WTC11 (cell line): ENCODE results near the gene CEP85. TPM values are rescaled to one million over a fixed set of nuclear protein-coding genes. Genes with fewer than 3 reads are reported as not detected.

Experiments
- ATF1 ChIP-seq: sonication (generic); formaldehyde crosslinking; IDR thresholded peaks from 2 replicates; pipeline ENCODE4 v1.8.1; 2023; ENCODE audit warnings: mild to moderate bottlenecking, moderate library complexity, missing genetic modification reagents
- ATF2 ChIP-seq: sonication (generic); formaldehyde crosslinking; IDR thresholded peaks from 2 replicates; pipeline ENCODE4 v1.8.1; 2022; ENCODE audit warnings: low read depth, missing genetic modification reagents, borderline replicate concordance
- CREB1 ChIP-seq: sonication (generic); formaldehyde crosslinking; IDR thresholded peaks from 2 replicates; pipeline ENCODE4 v1.8.0; 2023; ENCODE audit warnings: mild to moderate bottlenecking, missing genetic modification reagents
- E2F1 ChIP-seq: sonication (generic); formaldehyde crosslinking; IDR thresholded peaks from 2 replicates; pipeline ENCODE4 v1.8.0; 2022; ENCODE audit warnings: mild to moderate bottlenecking, missing genetic modification reagents
- E2F5 ChIP-seq: sonication (generic); formaldehyde crosslinking; IDR thresholded peaks from 2 replicates; pipeline ENCODE4 v1.8.1; 2022; ENCODE audit warnings: mild to moderate bottlenecking, moderate library complexity, missing genetic modification reagents
- FOXJ3 ChIP-seq: sonication (generic); formaldehyde crosslinking; IDR thresholded peaks from 2 replicates; pipeline ENCODE4 v1.9.0; 2021; ENCODE audit warnings: missing genetic modification reagents, mild to moderate bottlenecking, borderline replicate concordance
- GTF2I ChIP-seq: fragments of 250-450 bp; sonication (Bioruptor Pico); conservative IDR thresholded peaks from 2 replicates; pipeline ENCODE4 v1.4.0; 2021; ENCODE audit warnings: mild to moderate bottlenecking
- IRF2 ChIP-seq: sonication (generic); formaldehyde crosslinking; IDR thresholded peaks from 2 replicates; pipeline ENCODE4 v1.8.0; 2022; ENCODE audit warnings: low read depth, missing genetic modification reagents, borderline replicate concordance
- MLX ChIP-seq: sonication (generic); formaldehyde crosslinking; IDR thresholded peaks from 2 replicates; pipeline ENCODE4 v1.8.1; 2023; ENCODE audit warnings: mild to moderate bottlenecking, missing genetic modification reagents, moderate library complexity
- MYBL2 ChIP-seq: sonication (generic); formaldehyde crosslinking; IDR thresholded peaks from 2 replicates; pipeline ENCODE4 v1.8.1; 2023; ENCODE audit warnings: mild to moderate bottlenecking, moderate library complexity, missing genetic modification reagents
- NFYB ChIP-seq: sonication (generic); formaldehyde crosslinking; conservative IDR thresholded peaks from 2 replicates; pipeline ENCODE4 v1.8.0; 2022; ENCODE audit warnings: low read depth, missing genetic modification reagents
- NR2C2 ChIP-seq: sonication (generic); formaldehyde crosslinking; IDR thresholded peaks from 2 replicates; pipeline ENCODE4 v1.8.0; 2022; ENCODE audit warnings: mild to moderate bottlenecking, missing genetic modification reagents
- RELA ChIP-seq: sonication (generic); formaldehyde crosslinking; IDR thresholded peaks from 2 replicates; pipeline ENCODE4 v1.8.1; 2022; ENCODE audit warnings: missing genetic modification reagents, mild to moderate bottlenecking, borderline replicate concordance
- SMAD3 ChIP-seq: sonication (generic); formaldehyde crosslinking; IDR thresholded peaks from 2 replicates; pipeline ENCODE4 v1.8.0; 2022; ENCODE audit warnings: missing genetic modification reagents, mild to moderate bottlenecking, borderline replicate concordance
- STAT6 ChIP-seq: sonication (generic); formaldehyde crosslinking; conservative IDR thresholded peaks from 2 replicates; pipeline ENCODE4 v1.8.1; 2023; ENCODE audit warnings: mild to moderate bottlenecking, low read depth, missing genetic modification reagents, moderate library complexity
- TEAD4 ChIP-seq: sonication (generic); formaldehyde crosslinking; IDR thresholded peaks from 2 replicates; pipeline ENCODE4 v1.8.0; 2022; ENCODE audit warnings: mild to moderate bottlenecking, missing genetic modification reagents
- ZBTB21 ChIP-seq: sonication (generic); formaldehyde crosslinking; IDR thresholded peaks from 2 replicates; pipeline ENCODE4 v1.8.1; 2023; ENCODE audit warnings: mild to moderate bottlenecking, missing genetic modification reagents, borderline replicate concordance
- ZBTB43 ChIP-seq: sonication (generic); formaldehyde crosslinking; IDR thresholded peaks from 2 replicates; pipeline ENCODE4 v1.8.1; 2023; ENCODE audit warnings: mild to moderate bottlenecking, missing genetic modification reagents
- ZNF423 ChIP-seq: fragments of 250-450 bp; sonication (Bioruptor Pico); IDR thresholded peaks from 2 replicates; pipeline ENCODE4 v2.1.2; 2022; ENCODE audit warnings: mild to moderate bottlenecking, moderate library complexity
- total RNA-seq: library from RNA; stranded (reverse); gene quantifications from 3 replicates; pipeline ENCODE4 v1.2.3, GENCODE V29; 2021
- TF ChIP-seq, protein P1 (sequence below): sonication (generic); formaldehyde crosslinking; IDR thresholded peaks from 2 replicates; pipeline ENCODE4 v1.8.1; 2023; ENCODE audit warnings: mild to moderate bottlenecking, missing genetic modification reagents
- TF ChIP-seq, protein P2 (sequence below): sonication (generic); formaldehyde crosslinking; IDR thresholded peaks from 2 replicates; pipeline ENCODE4 v1.8.1; 2022; ENCODE audit warnings: low read depth, mild to moderate bottlenecking, moderate library complexity, missing genetic modification reagents, borderline replicate concordance
- TF ChIP-seq, protein P3 (sequence below): sonication (generic); formaldehyde crosslinking; IDR thresholded peaks from 2 replicates; pipeline ENCODE4 v1.8.0; 2023; ENCODE audit warnings: missing genetic modification reagents

CEP85 gene
- total RNA-seq, 1 experiment from 2014 or later = 40.8 TPM

DNA sequence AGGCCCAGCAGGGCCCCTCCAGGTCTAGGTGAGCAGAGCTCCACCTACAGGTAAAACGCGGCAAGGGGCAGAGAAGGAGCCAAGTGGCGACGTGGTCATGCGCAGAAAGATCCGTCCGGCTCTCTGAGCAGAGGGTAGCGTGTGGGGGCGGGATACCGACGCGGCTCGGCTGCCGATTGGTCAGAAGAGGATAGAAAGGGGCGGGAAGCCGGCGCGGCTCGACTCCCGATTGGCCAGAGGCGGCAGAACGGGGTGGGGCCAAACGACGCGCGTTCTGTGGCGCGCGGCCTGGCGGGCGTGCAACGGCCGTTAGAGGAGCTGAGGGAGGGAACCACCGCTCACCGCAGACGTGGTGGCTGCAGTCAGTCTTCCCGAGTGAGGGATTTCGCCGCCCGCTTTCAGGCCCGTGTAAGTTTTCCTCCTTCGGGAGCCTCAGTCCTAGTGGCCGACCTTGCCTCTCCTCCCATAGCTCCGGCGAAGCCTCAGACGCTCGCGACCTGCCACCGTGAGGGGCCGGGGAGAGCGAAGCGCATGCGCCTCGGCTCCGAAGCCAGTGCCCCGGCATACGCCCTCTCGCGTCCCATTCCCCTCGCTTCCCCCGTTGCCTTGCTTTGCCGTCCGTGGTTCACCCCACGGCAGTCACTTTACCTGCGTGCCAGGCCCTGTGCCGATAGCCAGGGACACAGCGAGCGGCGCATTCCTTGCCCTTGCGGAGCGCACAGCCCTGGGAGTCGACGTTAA, at the start of gene CEP85 (continued):
- TF ChIP-seq STAT6 (CRISPR knock-in tag) (no peak), ZBTB43 (CRISPR knock-in tag) (no peak), ATF2 (no peak), E2F5 (CRISPR knock-in tag) (peak; percentile 77; the same call in 1 of the 2 replicates), RELA (no peak), FOXJ3 (no peak), TEAD4 (no peak), IRF2 (CRISPR knock-in tag) (no peak), NR2C2 (no peak), NFYB (CRISPR knock-in tag) (peak; percentile 82), SMAD3 (CRISPR knock-in tag) (peak; percentile 16; the same call in 1 of the 2 replicates), ZNF423 (no peak), ZBTB21 (CRISPR knock-in tag) (no peak), GTF2I (CRISPR knock-in tag) (no peak), MLX (CRISPR knock-in tag) (no peak; the same call in 1 of the 2 replicates), MYBL2 (CRISPR knock-in tag) (peak; percentile 94; the same call in 1 of the 2 replicates), E2F1 (no peak), ATF1 (CRISPR knock-in tag) (no peak), CREB1 (CRISPR knock-in tag) (0 out of 2 replicates have a peak, but pooled peaks have one; percentile 5)
- TF ChIP-seq, protein P1, sequence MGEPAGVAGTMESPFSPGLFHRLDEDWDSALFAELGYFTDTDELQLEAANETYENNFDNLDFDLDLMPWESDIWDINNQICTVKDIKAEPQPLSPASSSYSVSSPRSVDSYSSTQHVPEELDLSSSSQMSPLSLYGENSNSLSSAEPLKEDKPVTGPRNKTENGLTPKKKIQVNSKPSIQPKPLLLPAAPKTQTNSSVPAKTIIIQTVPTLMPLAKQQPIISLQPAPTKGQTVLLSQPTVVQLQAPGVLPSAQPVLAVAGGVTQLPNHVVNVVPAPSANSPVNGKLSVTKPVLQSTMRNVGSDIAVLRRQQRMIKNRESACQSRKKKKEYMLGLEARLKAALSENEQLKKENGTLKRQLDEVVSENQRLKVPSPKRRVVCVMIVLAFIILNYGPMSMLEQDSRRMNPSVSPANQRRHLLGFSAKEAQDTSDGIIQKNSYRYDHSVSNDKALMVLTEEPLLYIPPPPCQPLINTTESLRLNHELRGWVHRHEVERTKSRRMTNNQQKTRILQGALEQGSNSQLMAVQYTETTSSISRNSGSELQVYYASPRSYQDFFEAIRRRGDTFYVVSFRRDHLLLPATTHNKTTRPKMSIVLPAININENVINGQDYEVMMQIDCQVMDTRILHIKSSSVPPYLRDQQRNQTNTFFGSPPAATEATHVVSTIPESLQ (CRISPR knock-in tag) = no peak
- TF ChIP-seq, protein P2, sequence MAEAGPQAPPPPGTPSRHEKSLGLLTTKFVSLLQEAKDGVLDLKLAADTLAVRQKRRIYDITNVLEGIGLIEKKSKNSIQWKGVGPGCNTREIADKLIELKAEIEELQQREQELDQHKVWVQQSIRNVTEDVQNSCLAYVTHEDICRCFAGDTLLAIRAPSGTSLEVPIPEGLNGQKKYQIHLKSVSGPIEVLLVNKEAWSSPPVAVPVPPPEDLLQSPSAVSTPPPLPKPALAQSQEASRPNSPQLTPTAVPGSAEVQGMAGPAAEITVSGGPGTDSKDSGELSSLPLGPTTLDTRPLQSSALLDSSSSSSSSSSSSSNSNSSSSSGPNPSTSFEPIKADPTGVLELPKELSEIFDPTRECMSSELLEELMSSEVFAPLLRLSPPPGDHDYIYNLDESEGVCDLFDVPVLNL (CRISPR knock-in tag) = no peak
- TF ChIP-seq, protein P3, sequence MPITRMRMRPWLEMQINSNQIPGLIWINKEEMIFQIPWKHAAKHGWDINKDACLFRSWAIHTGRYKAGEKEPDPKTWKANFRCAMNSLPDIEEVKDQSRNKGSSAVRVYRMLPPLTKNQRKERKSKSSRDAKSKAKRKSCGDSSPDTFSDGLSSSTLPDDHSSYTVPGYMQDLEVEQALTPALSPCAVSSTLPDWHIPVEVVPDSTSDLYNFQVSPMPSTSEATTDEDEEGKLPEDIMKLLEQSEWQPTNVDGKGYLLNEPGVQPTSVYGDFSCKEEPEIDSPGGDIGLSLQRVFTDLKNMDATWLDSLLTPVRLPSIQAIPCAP (CRISPR knock-in tag) = no peak
